ENCODE measurements around the gene MESP2.

The MESP2 gene

GRCh38 chr15:89812011-89812846 lies 36.1 kb downstream of the MESP2 start:
- TF ChIP-seq CTCF (conservative IDR thresholded peaks at IDR 0.05), result no peak
- H3K27ac ChIP-seq, result peak overlapping the region; percentile 98

- peak overlapping the region; percentile 98 for H3K27ac ChIP-seq
- TF ChIP-seq CTCF (conservative IDR thresholded peaks at IDR 0.05), result no peak
Measured at GRCh38 chr15:89812847-89813320, 36.8 kb downstream of the MESP2 start.

- no peak for TF ChIP-seq CTCF (conservative IDR thresholded peaks at IDR 0.05)
- H3K27ac ChIP-seq, result peak overlapping the region; percentile 98; the same call in 1 of the 2 replicates
Measured at GRCh38 chr15:89813381-89814111, 37.4 kb downstream of the MESP2 start.

GRCh38 chr15:89814112-89814742 lies 38.1 kb downstream of the MESP2 start:
- no peak overlapping the region for H3K27ac ChIP-seq
- TF ChIP-seq CTCF (conservative IDR thresholded peaks at IDR 0.05), result no peak

GRCh38 chr15:89815769-89816168 lies 39.6 kb downstream of the MESP2 start:
- no peak overlapping the region for H3K27ac ChIP-seq
- TF ChIP-seq CTCF (conservative IDR thresholded peaks at IDR 0.05), result no peak

- H3K27ac ChIP-seq, result peak overlapping the region; percentile 27; the same call in 1 of the 2 replicates
- TF ChIP-seq CTCF (conservative IDR thresholded peaks at IDR 0.05), result no peak
Measured at GRCh38 chr15:89817701-89818280, 41.7 kb downstream of the MESP2 start.
